ENCODE data around the gene B4GALT6.

B4GALT6 gene

DNA sequence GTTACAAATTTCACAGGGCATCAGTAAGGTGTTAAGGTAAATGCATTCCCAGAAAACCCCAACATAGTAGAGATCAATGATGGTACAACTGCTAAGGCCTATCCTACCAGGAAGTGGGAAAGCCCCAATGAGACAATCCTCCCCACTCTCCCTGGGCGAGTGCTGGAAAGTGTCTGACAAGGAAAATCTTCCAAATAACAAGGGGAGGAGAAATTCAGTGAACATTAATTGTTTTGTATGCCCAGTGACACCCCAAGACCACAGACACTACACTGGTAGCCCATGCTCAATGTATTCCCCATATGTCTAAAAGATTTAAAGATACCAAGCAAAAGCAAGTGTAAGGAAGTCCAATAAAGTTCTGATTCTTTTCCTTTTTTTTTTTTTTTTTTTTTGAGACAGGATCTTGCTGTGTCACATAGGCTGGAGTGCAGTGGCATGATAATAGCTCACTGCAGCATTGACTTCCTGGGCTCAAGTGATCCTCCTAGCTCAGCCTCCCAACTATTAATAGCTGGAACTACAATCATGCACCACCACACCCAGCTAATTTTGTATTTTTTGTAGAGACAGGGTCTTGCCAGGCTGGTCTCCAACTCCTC is 24.7 kb downstream of the B4GALT6 start:
- no peak for DNase-seq (ENCODE audit: low read depth in 2 of 2)

DNA sequence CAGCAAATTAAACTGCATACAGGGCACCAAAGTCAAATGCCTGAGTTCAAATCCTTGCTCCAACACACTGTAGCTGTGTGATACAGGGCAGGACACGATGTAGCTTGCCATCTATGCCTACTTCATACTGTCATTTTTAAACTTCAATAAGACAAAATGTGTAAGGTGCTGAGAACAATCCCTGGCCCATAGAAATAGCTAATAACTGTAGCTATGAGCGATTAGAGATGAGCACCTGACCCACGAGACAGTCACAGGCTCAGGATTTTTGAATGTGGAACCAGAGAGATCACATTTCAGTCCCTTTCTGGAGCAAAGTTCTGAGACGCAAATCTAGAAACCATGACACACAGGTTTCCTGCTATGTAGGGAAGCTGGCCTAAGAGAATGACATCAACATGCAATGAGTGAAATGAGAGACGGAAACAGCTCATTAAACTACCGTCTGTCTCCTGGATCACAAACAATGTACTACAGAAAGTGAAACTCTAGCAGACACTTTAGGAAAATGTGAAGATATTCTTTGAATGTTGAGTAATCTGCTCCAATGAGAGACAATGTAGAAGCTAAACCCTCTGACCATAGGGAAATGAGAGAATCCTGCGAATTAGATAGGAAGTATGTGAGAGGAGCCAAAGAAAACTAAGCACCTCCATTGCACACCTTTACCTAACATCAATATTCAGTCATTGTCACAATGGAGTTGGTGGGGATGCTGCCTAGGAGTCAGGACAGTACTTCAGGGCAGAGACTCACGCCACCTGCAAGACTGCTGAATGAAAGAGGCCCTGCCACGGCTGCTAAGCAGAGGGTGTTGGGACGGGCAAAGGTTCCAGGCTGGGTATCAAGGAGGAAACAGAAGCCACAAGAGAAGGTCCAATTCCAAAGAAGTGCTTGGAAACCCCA is 25.5 kb downstream of the B4GALT6 start:
- no peak for DNase-seq (ENCODE audit: low read depth in 2 of 2)

- peak; percentile 4 to 28 for DNase-seq (ENCODE audit: low read depth in 2 of 2)
Measured at GRCh38 chr18:31657823-31658669, 26.3 kb downstream of the B4GALT6 start.

GRCh38 chr18:31656754-31657153 is 27.6 kb downstream of the B4GALT6 start:
- DNase-seq (ENCODE audit: low read depth in 2 of 2) = no peak

DNA sequence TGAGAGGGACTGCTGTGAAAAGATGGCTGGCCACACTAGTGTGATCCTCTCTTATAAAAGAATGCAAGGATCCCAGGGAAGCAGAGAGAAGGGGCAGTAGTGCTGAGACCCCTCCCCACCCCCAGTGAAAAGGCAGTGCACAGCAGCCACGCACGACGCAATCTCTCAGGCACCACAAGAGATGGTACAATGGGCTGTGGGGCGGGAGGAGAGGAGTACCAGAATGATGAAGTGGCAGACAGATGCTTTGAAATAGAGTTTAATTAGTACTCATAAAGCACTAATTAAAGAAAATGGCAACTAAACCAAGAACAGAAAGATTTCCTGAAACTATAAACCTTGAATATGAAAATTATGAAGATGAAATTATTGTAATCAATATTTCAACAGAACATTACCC is 29.0 kb downstream of the B4GALT6 start:
- DNase-seq (ENCODE audit: low read depth in 2 of 2) = no peak

- no peak for DNase-seq (ENCODE audit: low read depth in 2 of 2)
Measured at GRCh38 chr18:31652877-31653276, 31.5 kb downstream of the B4GALT6 start.

DNA sequence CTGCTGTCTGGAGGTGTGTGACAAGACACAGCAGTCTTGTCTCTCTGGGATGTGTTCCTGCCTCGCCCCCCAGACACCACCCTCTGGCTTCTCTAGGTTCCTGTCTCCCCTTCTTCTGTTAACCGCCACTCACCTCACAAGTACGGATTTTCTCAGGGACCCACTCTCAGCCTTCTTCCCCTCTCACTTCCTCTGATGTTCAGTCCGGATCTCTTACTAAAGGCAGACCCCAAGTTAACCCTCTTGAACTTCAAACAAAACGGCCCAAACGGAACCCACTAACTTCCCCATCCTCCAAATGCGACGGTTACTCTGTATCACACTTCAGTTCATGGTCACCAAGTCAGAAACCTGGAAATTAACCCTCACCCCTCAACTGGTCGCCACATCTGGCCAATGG is 32.0 kb downstream of the B4GALT6 start:
- no peak for DNase-seq (ENCODE audit: low read depth in 2 of 2)

DNA sequence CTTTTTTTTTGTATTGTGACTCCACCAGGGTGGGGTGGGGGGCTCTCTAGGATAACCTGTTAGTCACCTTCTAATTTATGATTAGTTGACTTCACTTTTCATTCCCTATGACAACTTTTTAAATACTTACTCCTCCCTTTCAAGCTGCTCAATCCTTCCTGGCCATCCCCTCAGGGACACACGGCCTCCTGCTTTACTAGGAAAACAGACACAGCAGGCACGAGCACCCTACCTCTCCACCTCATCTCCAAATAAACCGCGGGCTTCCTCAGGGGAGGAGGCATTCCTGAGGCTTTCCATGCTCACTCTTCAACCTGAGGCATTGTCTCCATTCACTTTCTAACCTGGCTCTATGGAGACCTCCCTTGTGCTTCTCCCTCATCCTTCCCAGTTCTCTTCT is 33.0 kb downstream of the B4GALT6 start:
- no peak for DNase-seq (ENCODE audit: low read depth in 2 of 2)

- no peak for DNase-seq (ENCODE audit: low read depth in 2 of 2)
Measured at GRCh38 chr18:31649978-31650719, 34.2 kb downstream of the B4GALT6 start.

- no peak for DNase-seq (ENCODE audit: low read depth in 2 of 2)
Measured at GRCh38 chr18:31649449-31649848, 34.9 kb downstream of the B4GALT6 start.

- no peak for DNase-seq (ENCODE audit: low read depth in 2 of 2)
Measured at GRCh38 chr18:31648966-31649429, 35.4 kb downstream of the B4GALT6 start.

- no peak for DNase-seq (ENCODE audit: low read depth in 2 of 2)
Measured at GRCh38 chr18:31648458-31648857, 35.9 kb downstream of the B4GALT6 start.

DNA sequence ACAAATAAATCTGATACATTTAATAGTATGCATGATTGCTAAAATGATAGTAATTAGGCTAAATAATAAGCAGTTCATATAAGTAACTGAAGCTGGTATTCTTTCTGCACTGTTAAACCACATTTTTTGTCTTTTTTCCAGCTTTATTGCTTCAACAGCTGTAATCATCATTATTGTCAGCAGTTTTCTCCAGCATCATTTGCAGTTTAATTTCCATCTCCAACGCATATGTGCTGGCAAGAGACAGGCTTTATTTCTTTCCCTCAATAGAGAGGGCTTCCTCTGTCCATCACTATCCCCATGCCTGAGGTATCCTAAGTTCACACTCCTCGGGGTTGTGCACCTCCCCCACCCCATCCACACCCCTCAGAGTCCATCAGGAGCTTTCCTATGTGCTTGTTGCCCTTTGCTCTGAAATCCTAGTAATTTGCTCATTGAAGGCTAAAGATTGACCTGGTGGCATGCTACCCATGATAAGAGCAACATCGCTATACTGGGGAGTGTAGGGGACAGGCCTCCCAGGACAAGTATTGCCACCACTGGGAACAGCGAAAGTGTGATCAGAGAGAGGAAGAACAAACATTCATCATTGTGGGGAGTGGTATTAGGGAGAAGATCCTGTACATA is 37.1 kb downstream of the B4GALT6 start:
- DNase-seq (ENCODE audit: low read depth in 2 of 2) = no peak

GRCh38 chr18:31646332-31647126 is 37.9 kb downstream of the B4GALT6 start:
- DNase-seq (ENCODE audit: low read depth in 2 of 2) = no peak

DNA sequence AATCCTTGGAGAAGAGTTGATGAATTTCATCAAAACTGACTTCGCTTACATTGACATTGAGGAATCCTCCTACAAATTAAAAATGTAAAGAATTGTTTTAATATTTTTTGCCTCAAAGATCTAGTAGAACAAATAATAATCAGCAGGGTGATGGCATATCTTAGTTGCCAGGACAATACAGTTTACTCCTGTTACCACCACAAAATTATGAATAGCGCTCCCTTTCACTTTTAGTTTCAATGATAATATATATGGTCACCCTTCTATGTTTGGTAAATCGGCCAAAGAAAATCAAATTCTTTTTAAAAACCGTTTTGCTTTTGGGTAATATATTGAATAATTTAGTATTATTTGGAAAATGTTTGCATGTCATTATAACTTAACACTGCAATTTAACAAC is 39.0 kb downstream of the B4GALT6 start:
- no peak for DNase-seq (ENCODE audit: low read depth in 2 of 2)

- no peak for DNase-seq (ENCODE audit: low read depth in 2 of 2)
Measured at GRCh38 chr18:31643003-31643402, 41.4 kb downstream of the B4GALT6 start.

GRCh38 chr18:31637445-31637844 is 46.9 kb downstream of the B4GALT6 start:
- DNase-seq (ENCODE audit: low read depth in 2 of 2) = no peak

DNA sequence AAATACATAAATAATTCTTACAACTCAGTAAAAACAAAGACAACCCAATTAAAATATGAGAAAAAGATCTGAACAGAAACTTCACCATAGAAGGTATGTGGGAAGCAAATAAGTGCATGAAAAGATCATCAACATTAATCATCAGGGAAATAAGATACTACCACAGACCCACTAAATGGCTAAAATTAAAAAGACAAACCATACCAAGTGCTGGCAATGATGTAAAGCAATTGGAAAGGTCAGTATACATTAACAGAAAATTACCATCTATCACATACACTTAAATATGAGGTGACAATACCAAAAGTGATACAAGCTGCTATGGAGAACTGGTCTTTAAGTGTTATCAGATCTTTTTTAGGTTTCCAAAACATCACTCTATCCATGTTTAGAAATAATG is 48.0 kb downstream of the B4GALT6 start:
- no peak for DNase-seq (ENCODE audit: low read depth in 2 of 2)

- DNase-seq (ENCODE audit: low read depth in 2 of 2) = no peak
Measured at GRCh38 chr18:31634331-31634713, 50.1 kb downstream of the B4GALT6 start.

Measured in activated CD4-positive, alpha-beta T cell treated with anti-CD3 and anti-CD28 coated beads for 24 hours (primary cell).